Glomerular visceral epithelial cell (primary cell): ENCODE data around the gene SLC25A24.

Experiments used
- DNase-seq: peaks from one replicate; pipeline ENCODE4 v3.0.0-alpha.2; 2016; ENCODE audit errors: extremely low spot score

SLC25A24 gene

DNA sequence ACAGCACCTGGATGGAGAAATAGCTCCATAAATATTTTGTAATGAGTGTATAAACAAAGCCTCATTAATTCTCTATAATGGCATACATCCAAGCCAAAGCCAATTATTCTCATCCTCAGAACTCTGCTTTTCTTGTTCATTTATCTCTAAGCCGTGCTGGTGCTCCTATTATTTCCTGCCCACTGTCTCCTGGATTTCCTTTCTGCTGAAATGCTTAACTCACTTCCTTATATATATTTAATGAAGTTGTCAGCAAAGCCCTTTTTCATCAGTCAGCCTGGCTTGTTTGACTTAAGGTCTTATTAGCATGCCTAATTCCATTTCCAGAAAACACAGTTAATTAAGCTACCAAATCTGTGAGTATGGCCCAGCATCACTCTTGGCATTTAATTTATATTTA, 93.4 kb downstream of the SLC25A24 start:
- DNase-seq = no peak

DNA sequence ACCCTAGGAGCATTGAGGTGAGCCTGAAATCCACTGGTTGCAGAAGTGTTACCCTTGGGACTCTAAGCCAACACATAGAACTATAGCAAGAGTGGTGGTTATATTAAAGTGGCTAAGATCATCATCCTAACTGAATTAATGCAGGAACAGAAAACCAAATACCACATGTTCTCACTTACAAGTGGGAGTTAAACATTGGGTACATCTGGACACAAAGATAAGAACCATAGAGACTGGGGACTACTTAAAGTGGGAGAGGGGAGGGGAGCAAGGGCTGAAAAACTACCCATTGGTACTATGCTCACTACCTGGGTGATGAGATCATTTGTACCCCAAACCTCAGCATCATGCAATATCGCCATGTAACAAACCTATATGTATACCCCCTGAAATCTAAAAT, 100.0 kb downstream of the SLC25A24 start:
- DNase-seq = no peak

DNA sequence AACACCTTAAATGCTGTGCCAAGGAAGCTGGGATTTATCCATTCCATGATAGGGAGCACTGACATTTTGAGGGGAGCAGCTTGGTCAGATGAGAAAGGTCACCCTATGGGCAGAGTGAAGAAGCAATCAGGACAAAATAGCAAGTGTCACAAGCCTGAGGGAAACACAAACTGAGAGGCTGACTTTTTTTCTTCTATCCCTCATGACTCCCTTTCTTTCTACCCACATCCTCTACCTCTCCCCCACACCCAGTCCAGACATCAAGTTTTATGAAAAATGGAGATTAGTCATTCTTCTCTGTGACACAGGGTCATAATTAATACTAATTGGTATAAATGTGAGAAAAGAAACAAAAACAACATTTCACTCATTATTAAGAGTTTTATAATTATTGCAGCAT, 103.1 kb downstream of the SLC25A24 start:
- no peak for DNase-seq

DNA sequence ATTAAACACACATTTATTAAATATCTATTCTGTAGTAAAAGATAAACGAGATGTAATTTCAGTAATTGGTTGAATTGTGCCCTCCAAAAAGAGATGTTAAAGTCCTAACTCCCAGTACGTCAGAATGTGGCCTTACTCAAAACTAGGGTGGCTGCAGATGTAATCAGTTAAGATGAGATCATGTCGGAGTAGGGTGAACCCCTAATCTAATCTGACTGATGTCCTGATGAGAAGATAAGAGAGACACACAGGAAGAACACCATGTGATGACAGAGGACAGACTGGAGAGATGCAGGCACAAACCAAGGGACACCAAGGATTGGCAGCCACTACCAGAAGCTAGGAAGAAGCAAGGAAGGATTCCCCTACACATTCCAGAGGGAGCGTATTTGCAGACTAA, 104.1 kb downstream of the SLC25A24 start:
- no peak for DNase-seq

DNA sequence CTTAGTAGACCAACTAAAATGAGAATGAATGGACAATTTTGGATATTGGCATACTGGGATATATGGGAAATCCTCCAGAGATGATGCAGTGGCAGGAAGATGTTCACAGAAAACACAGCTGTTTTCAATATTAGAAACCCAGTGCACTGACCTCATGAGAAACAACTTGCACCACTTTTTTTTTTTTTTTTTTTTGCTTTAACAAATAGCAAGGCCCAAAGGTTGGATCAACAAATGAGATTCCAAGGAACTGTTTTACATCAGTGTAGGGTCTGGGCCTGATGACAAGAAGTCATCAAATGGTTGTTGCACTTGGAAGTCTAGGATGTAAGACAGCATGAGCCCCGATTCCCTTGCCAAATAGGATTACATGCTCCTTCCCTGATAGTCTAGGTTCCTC, 110.7 kb downstream of the SLC25A24 start:
- DNase-seq = no peak

DNA sequence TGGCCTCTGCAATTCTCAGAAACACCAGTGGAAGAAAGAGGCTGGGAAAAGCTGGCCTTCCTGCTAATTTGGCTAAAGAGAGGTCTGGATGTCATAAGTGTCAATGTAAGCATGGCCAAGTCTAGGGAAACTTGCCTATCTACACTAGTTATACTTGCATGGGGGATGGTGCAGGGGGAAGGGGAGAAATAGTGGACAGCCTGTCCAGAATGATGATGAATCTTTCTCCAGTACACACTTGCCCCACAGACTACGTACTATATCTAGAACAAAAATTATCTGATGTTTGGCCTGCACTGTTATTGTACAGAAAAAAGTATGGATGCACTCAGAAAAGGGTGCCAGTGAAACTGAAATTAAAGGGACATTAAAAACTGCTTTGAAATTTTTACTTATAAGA, 114.5 kb downstream of the SLC25A24 start:
- no peak for DNase-seq

DNA sequence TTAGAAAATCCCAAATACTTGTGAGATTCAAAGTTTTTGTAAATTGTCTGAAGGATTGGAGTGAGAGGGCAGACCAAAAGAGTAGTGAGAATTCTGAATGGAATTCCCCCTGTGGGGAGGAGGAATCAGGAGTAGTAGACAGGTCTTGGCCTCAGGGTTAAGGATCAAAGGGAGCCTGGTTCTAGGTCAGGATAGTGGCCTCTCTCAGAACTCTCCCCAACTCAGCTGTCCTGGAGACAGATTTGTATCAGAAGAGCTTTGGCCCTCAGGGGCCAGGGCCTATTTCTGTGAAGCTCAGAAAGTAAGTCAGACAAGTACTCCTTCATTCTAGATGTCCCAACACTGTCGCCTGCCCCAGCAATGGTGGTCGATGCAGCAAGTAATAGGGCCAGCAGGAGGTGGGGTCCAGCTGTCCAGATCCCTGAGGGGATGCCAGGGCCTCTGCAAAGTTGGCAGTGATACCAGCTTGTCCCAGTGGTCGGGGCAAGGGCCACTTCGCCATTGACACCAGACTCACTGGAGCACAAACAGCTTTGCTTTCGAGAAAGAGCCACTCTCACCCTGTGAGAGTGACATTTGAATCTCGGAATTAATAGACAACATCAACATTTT, 115.2 kb downstream of the SLC25A24 start:
- DNase-seq = no peak
